Kidney (tissue), 14 donors: Measurements from ENCODE around the gene NCKAP5. TPM values are rescaled to one million over a fixed set of nuclear protein-coding genes. Genes with fewer than 3 reads are reported as not detected.
A peak's percentile ranks its signal among the peaks of the same experiment; 100 is the strongest.

Source experiments
- DNase-seq, 5 donors: peaks; one replicate each; pipeline ENCODE4 v3.0.0-alpha.2; 2013 to 2020
- FAIRE-seq: peaks from 2 replicates; lab custom pipeline; 2012; peaks lifted over from hg19 to GRCh38; lab: Jason Lieb, UNC
- H3K27ac ChIP-seq, 2 donors: one replicate each; pipeline ENCODE4 v1.7.0; 2013; ENCODE audit warnings: low read depth in 2 of 2, low read length in 2 of 2, inconsistent platforms in 1 of 2
- H3K27me3 ChIP-seq: one replicate; pipeline ENCODE4 v1.7.1; 2013; ENCODE audit warnings: low read length, inconsistent platforms; ENCODE audit not compliant: control insufficient read depth, insufficient read depth
- H3K36me3 ChIP-seq, 3 donors: one replicate each; pipeline versions ENCODE4 v1.7.0 to v1.7.1; 2013; ENCODE audit warnings: low read length in 3 of 3, control low read depth in 1 of 3, inconsistent platforms in 1 of 3; ENCODE audit not compliant: insufficient read depth in 3 of 3, control insufficient read depth in 2 of 3
- H3K4me1 ChIP-seq, 3 donors: one replicate each; pipeline versions ENCODE4 v1.7.0 to v1.7.1; 2013; ENCODE audit warnings: low read length in 3 of 3, inconsistent platforms in 1 of 3, low read depth in 1 of 3; ENCODE audit not compliant: control insufficient read depth in 2 of 3, insufficient read depth in 2 of 3
- H3K4me3 ChIP-seq, 3 donors: one replicate each; pipeline versions ENCODE4 v1.7.0 to v1.8.1; 2013; ENCODE audit warnings: low read length in 3 of 3, control low read depth in 1 of 3, inconsistent platforms in 1 of 3
- H3K9ac ChIP-seq, 3 donors: one replicate each; pipeline versions ENCODE4 v1.7.0 to v1.7.1; 2013; ENCODE audit warnings: low read length in 3 of 3, control low read depth in 1 of 3, inconsistent platforms in 1 of 3
- H3K9me3 ChIP-seq, 3 donors: one replicate each; pipeline versions ENCODE4 v1.7.0 to v1.7.1; 2013; ENCODE audit warnings: low read length in 3 of 3, control low read depth in 1 of 3, inconsistent platforms in 1 of 3; ENCODE audit not compliant: control insufficient read depth in 2 of 3, insufficient read depth in 1 of 3
- CTCF ChIP-seq: IDR thresholded peaks from 3 replicates; pipeline ENCODE4 v1.5.1; 2012; ENCODE audit warnings: mild to moderate bottlenecking, moderate library complexity, borderline replicate concordance; ENCODE audit not compliant: insufficient read depth; ENCODE audit errors: extremely low read depth
- intact Hi-C: fragments of 100-400 bp; cut with DNase I; formaldehyde crosslinking; loops from one replicate; pipeline ENCODE4 v1.11.1; 2022
- polyA plus RNA-seq: library from polyadenylated mRNA; stranded (reverse); fragments of 350-450 nt; fragmentation: Illumina TruSeq; extraction: RNeasy Lipid Tissue Mini Kit (QIAGEN cat#74804); gene quantifications from one replicate; pipeline ENCODE4 v1.2.3, GENCODE V29; 2014; ENCODE audit warnings: low read depth, low replicate concordance; ENCODE audit not compliant: insufficient read depth
- total RNA-seq: library from RNA; stranded (reverse); fragmentation: NEBNext Ultra II Directional; extraction: Animal tissue kit (Norgen Biotek cat#: 25700); gene quantifications from one replicate; pipeline ENCODE4 v1.2.1, GENCODE V29; 2021
- donor health status: control.
- donor health status: control.
- donor health status: control.
- donor health status: control.
- donor health status: control.
- donor health status: DM: yes; HTN: yes; CAD: no.
- donor health status: Normal renal cell carcinoma (clear cell type).

The NCKAP5 gene
- total and polyA plus RNA-seq, 2 donors from 2014 or later: 1.8 to 2.9 TPM

- FAIRE-seq (no peak), DNase-seq (no peak)
- peaks cover 0 to 2% (median 0%) of the 10 kb centered on the region in 3 donors for H3K4me1 ChIP-seq
- peak overlapping the region in 1 of 3 donors; percentile 19 for H3K4me3 ChIP-seq
- no peak overlapping the region for H3K9ac ChIP-seq
- intact Hi-C loops: no loop called here
- no peak for TF ChIP-seq CTCF
- no peaks in the 10 kb centered on the region for H3K36me3 ChIP-seq
- H3K27ac ChIP-seq: no peak overlapping the region
- no peaks in the 10 kb centered on the region for H3K27me3 ChIP-seq
- H3K9me3 ChIP-seq: no peaks in the 10 kb centered on the region
Measured at GRCh38 chr2:133241224-133241571, 327.1 kb downstream of the NCKAP5 start.

GRCh38 chr2:133240491-133241223 lies 327.6 kb downstream of the NCKAP5 start:
- H3K27ac ChIP-seq: no peak overlapping the region
- no peak for TF ChIP-seq CTCF
- no peak overlapping the region for H3K9ac ChIP-seq
- H3K27me3 ChIP-seq: no peaks in the 10 kb centered on the region
- peak overlapping the region in 1 of 3 donors; percentile 19 for H3K4me3 ChIP-seq
- H3K36me3 ChIP-seq: no peaks in the 10 kb centered on the region
- DNase-seq: no peak
- no peaks in the 10 kb centered on the region for H3K9me3 ChIP-seq
- peaks cover 0 to 2% (median 0%) of the 10 kb centered on the region in 3 donors for H3K4me1 ChIP-seq
- FAIRE-seq: no peak
- intact Hi-C loops: no loop called here

GRCh38 chr2:133235968-133236367 lies 332.3 kb downstream of the NCKAP5 start:
- no peaks in the 10 kb centered on the region for H3K36me3 ChIP-seq
- H3K4me3 ChIP-seq: no peak overlapping the region
- TF ChIP-seq CTCF: no peak
- H3K9ac ChIP-seq: no peak overlapping the region
- FAIRE-seq (no peak), DNase-seq (no peak)
- H3K9me3 ChIP-seq: no peaks in the 10 kb centered on the region
- no peak overlapping the region for H3K27ac ChIP-seq
- H3K27me3 ChIP-seq: no peaks in the 10 kb centered on the region
- intact Hi-C loops: no loop called here
- peaks cover 0 to 2% (median 0%) of the 10 kb centered on the region in 3 donors for H3K4me1 ChIP-seq
